ENCODE data around the gene LRRC56. TPM values are rescaled to one million over a fixed set of nuclear protein-coding genes. Genes with fewer than 3 reads are reported as not detected.

The LRRC56 gene
- total and polyA plus RNA-seq, 2 experiments from 2014 or later, result 0.73 to 0.87 TPM

DNA sequence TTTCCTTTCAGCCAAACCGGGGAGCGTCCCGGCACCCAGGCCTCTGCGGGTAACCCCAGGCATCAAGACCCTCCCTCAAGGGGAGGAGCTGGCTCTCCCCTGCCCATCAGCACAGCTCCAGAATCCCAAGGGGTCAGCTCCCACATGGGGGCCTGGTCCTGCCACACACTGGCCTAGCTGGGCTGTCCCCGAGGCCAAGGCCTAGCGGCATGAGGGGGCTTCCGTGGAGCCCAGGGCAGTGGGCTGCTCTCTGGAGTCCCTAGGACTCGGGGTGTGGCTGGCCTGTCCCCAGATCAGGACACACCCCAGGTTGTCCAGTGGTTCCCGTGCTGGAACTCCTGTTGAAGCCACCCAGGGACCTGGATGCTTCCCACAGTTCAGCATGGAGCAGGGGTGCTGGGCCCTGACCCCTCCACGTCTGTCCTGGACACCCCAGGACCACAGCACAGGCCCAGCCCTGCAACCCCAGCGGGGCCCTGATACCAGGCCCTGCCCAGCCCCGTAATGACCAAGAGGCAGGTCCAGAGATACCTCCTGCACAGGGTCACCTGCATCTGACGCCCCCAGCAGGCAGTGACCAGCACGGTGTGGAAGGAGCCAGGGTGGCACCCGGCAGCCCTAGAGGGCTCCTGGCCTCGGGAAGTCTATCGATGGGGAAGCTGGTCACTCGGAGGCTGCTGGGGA is 7.5 kb upstream of the LRRC56 start (continued):
- TF ChIP-seq, protein P1, sequence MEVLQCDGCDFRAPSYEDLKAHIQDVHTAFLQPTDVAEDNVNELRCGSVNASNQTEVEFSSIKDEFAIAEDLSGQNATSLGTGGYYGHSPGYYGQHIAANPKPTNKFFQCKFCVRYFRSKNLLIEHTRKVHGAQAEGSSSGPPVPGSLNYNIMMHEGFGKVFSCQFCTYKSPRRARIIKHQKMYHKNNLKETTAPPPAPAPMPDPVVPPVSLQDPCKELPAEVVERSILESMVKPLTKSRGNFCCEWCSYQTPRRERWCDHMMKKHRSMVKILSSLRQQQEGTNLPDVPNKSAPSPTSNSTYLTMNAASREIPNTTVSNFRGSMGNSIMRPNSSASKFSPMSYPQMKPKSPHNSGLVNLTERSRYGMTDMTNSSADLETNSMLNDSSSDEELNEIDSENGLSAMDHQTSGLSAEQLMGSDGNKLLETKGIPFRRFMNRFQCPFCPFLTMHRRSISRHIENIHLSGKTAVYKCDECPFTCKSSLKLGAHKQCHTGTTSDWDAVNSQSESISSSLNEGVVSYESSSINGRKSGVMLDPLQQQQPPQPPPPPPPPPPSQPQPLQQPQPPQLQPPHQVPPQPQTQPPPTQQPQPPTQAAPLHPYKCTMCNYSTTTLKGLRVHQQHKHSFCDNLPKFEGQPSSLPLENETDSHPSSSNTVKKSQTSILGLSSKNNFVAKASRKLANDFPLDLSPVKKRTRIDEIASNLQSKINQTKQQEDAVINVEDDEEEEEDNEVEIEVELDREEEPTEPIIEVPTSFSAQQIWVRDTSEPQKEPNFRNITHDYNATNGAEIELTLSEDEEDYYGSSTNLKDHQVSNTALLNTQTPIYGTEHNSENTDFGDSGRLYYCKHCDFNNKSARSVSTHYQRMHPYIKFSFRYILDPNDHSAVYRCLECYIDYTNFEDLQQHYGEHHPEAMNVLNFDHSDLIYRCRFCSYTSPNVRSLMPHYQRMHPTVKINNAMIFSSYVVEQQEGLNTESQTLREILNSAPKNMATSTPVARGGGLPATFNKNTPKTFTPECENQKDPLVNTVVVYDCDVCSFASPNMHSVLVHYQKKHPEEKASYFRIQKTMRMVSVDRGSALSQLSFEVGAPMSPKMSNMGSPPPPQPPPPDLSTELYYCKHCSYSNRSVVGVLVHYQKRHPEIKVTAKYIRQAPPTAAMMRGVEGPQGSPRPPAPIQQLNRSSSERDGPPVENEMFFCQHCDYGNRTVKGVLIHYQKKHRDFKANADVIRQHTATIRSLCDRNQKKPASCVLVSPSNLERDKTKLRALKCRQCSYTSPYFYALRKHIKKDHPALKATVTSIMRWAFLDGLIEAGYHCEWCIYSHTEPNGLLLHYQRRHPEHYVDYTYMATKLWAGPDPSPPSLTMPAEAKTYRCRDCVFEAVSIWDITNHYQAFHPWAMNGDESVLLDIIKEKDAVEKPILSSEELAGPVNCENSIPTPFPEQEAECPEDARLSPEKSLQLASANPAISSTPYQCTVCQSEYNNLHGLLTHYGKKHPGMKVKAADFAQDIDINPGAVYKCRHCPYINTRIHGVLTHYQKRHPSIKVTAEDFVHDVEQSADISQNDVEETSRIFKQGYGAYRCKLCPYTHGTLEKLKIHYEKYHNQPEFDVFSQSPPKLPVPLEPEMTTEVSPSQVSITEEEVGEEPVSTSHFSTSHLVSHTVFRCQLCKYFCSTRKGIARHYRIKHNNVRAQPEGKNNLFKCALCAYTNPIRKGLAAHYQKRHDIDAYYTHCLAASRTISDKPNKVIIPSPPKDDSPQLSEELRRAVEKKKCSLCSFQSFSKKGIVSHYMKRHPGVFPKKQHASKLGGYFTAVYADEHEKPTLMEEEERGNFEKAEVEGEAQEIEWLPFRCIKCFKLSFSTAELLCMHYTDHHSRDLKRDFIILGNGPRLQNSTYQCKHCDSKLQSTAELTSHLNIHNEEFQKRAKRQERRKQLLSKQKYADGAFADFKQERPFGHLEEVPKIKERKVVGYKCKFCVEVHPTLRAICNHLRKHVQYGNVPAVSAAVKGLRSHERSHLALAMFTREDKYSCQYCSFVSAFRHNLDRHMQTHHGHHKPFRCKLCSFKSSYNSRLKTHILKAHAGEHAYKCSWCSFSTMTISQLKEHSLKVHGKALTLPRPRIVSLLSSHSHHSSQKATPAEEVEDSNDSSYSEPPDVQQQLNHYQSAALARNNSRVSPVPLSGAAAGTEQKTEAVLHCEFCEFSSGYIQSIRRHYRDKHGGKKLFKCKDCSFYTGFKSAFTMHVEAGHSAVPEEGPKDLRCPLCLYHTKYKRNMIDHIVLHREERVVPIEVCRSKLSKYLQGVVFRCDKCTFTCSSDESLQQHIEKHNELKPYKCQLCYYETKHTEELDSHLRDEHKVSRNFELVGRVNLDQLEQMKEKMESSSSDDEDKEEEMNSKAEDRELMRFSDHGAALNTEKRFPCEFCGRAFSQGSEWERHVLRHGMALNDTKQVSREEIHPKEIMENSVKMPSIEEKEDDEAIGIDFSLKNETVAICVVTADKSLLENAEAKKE (CRISPR knock-in tag; IDR thresholded peaks at IDR 0.05), result no peak
- TF ChIP-seq STAT1 (IDR thresholded peaks at IDR 0.05; ENCODE audit: unreplicated experiment) (no peak), ZNF331 (CRISPR knock-in tag; IDR thresholded peaks at IDR 0.05; ENCODE audit: low read depth) (no peak), EZH2 (IDR thresholded peaks at IDR 0.05; ENCODE audit: low read depth, unreplicated experiment) (no peak)

DNA sequence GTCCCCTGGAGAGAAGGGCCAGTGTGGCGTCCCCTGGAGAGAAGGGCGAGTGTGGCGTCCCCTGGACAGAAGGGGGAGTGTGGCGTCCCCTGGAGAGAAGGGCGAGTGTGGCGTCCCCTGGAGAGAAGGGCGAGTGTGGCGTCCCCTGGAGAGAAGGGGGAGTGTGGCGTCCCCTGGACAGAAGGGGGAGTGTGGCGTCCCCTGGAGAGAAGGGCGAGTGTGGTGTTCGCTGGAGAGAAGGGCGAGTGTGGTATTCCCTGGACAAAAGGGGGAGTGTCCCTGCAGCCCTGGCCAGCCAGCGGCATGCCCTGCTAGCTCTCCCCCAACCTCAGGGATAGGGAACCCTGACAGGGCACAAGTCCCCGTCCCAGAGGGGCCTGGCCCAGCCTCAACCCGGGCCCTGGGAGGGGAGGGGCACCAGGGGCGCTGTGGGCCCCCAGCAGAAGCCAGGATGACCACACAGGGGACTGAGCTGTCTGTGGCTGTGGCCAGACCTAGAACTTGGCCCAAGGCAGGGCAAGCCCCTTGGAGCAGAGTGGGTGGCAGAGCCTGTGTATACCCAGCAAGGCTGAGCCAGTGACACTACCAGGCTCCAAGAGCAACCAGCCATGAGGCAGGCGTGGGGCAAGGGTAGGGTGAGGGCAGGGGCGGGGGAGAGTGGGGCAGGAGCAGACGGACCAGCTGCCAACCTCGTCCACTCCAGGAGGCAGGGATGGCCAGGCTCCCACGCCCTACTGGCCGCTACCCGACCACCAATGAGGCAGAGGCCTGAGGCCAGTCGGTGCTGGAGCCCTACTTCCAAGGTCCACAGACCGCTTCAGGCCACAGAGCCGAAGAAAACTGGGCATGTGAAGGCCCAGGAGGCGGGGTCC is 6.1 kb upstream of the LRRC56 start:
- Histone ChIP-seq H3K4me1 (ENCODE audit: insufficient read depth) (no peaks in the 10 kb centered on the region), H3K79me2 (replicated peaks; ENCODE audit: insufficient read depth) (no peaks in the 10 kb centered on the region; the same call in 1 of the 2 replicates), H3F3A (replicated peaks; ENCODE audit: low read depth) (peaks cover 3% of the 10 kb centered on the region), H3K4me3 (no peak overlapping the region), H3K27ac (ENCODE audit: low read depth) (no peak overlapping the region), H3K9me2 (ENCODE audit: insufficient read depth) (no peaks in the 10 kb centered on the region), H2AFZ (no peak overlapping the region), H3K4me2 (no peak overlapping the region), H3K36me3 (ENCODE audit: insufficient read depth) (no peaks in the 10 kb centered on the region), H4K20me1 (replicated peaks; ENCODE audit: insufficient read depth) (0 out of 2 replicates have a peak, but pooled peaks cover 2% of the 10 kb centered on the region), H3K27me3 (ENCODE audit: insufficient read depth) (peaks cover 1% of the 10 kb centered on the region; the same call in 1 of the 2 replicates)
- DNase-seq (ENCODE audit: low spot score) (no peak), ATAC-seq (no peak)
- peaks cover 2% of the 10 kb centered on the region; the same call in 2 of the 3 replicates for H3K4me1 Mint-ChIP-seq
- no peak for TF ChIP-seq EZH2phosphoT487 (IDR thresholded peaks at IDR 0.05; ENCODE audit: unreplicated experiment)
- TF ChIP-seq, protein P2, sequence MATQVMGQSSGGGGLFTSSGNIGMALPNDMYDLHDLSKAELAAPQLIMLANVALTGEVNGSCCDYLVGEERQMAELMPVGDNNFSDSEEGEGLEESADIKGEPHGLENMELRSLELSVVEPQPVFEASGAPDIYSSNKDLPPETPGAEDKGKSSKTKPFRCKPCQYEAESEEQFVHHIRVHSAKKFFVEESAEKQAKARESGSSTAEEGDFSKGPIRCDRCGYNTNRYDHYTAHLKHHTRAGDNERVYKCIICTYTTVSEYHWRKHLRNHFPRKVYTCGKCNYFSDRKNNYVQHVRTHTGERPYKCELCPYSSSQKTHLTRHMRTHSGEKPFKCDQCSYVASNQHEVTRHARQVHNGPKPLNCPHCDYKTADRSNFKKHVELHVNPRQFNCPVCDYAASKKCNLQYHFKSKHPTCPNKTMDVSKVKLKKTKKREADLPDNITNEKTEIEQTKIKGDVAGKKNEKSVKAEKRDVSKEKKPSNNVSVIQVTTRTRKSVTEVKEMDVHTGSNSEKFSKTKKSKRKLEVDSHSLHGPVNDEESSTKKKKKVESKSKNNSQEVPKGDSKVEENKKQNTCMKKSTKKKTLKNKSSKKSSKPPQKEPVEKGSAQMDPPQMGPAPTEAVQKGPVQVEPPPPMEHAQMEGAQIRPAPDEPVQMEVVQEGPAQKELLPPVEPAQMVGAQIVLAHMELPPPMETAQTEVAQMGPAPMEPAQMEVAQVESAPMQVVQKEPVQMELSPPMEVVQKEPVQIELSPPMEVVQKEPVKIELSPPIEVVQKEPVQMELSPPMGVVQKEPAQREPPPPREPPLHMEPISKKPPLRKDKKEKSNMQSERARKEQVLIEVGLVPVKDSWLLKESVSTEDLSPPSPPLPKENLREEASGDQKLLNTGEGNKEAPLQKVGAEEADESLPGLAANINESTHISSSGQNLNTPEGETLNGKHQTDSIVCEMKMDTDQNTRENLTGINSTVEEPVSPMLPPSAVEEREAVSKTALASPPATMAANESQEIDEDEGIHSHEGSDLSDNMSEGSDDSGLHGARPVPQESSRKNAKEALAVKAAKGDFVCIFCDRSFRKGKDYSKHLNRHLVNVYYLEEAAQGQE (IDR thresholded peaks at IDR 0.05; ENCODE audit: unreplicated experiment), result no peak
- no peak for TF ChIP-seq NANOG (IDR thresholded peaks at IDR 0.05; ENCODE audit: borderline replicate concordance)
- no peak for TF ChIP-seq JUNB (IDR thresholded peaks at IDR 0.05; ENCODE audit: unreplicated experiment)
- H3K27me3 Mint-ChIP-seq (ENCODE audit: insufficient read depth, low read depth, poor library complexity), result peaks cover 10% of the 10 kb centered on the region
- H3K27ac Mint-ChIP-seq, result no peak overlapping the region
- peaks cover 10% of the 10 kb centered on the region; the same call in 2 of the 3 replicates for H3K36me3 Mint-ChIP-seq (ENCODE audit: low read depth)
- no peak overlapping the region for H3K4me3 Mint-ChIP-seq
- peaks cover 2% of the 10 kb centered on the region; the same call in 2 of the 3 replicates for H3K9me3 Mint-ChIP-seq

All from GM23338 (cell line).